Activated T-helper 2 cell treated with anti-CD3 and anti-CD28 coated beads, Interferon-gamma antibody, Interleukin-2, Interleukin-4, amounts not matched to agents 10 μg/mL and 5 μg/mL and 100 μg/mL, durations not matched to agents 14 hours and 24 hours and 36 hours (primary cell): ENCODE results near the gene ITGB1. TPM values are rescaled to one million over a fixed set of nuclear protein-coding genes. Genes with fewer than 3 reads are reported as not detected.

Experiments used
- DNase-seq: peaks from one replicate; pipeline ENCODE4 v3.0.0; 2021; ENCODE audit warnings: low spot score
- H3K27ac Mint-ChIP-seq: one replicate; pipeline ENCODE4 v1.8.0; 2021; ENCODE audit warnings: mixed read lengths
- H3K27me3 Mint-ChIP-seq: one replicate; pipeline ENCODE4 v1.8.0; 2021; ENCODE audit warnings: low read depth, mixed read lengths
- H3K36me3 Mint-ChIP-seq: one replicate; pipeline ENCODE4 v1.8.0; 2021; ENCODE audit warnings: low read depth, mixed read lengths
- H3K4me1 Mint-ChIP-seq: one replicate; pipeline ENCODE4 v1.8.0; 2021; ENCODE audit warnings: low read depth, mixed read lengths
- H3K4me3 Mint-ChIP-seq: one replicate; pipeline ENCODE4 v1.8.0; 2021; ENCODE audit warnings: low read depth, mild to moderate bottlenecking, moderate library complexity, mixed read lengths
- H3K9me3 Mint-ChIP-seq: one replicate; pipeline ENCODE4 v1.8.0; 2021; ENCODE audit warnings: mixed read lengths
- intact Hi-C: fragments of 100-400 bp; cut with micrococcal nuclease; formaldehyde crosslinking; loops from one replicate; pipeline ENCODE4 v1.15.1; 2023
- total RNA-seq: library from RNA; stranded (reverse); gene quantifications from 2 replicates; pipeline ENCODE4 v1.2.3, GENCODE V29; 2022

The ITGB1 gene
- total RNA-seq, 1 donor from 2014 or later: 78.7 TPM

DNA sequence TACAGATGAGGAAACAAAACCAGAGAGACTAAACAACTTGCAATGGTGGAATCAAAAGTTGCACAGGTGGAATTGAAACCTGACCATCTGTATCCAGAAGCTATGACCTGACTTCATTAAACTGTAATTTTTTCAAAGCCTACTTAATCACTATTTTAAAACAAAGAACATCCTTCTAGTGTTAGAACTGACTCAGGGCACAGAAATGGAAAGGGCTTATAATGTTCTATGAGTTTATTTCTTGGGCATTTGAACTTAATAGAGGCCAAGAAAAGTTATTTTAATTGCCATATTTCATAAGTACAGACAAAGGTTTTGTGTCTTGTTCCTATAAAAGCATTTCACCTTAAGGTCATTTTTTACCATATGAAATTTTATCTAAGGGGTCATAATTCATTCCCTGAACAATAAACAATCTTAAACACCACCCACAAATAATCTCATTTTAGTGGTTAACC, 8.8 kb downstream of the ITGB1 start:
- Mint-ChIP-seq H3K36me3 (peaks cover 12% of the 10 kb centered on the region), H3K4me3 (no peak overlapping the region), H3K4me1 (peaks cover 47% of the 10 kb centered on the region), H3K9me3 (no peaks in the 10 kb centered on the region), H3K27ac (no peak overlapping the region), H3K27me3 (no peaks in the 10 kb centered on the region)
- intact Hi-C loops: no loop called here
- no peak for DNase-seq

DNA sequence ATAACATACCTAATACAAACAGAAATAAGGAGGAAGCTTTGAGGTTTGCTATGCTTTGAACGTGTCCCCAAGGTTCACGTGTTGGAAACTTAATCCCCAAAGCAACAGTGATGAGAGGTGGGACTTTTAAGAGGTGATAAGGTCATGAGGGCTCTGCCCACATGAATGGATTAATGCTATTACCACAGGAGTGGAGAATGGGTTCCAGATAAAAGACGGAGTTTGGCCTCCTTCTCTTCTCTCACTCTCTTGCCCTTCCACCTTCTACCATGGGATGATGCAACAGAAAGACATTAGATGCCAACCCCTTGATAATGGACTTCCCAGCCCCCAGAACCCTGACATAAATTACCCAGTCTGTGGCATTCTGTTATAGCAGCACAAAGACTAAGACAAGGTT, 9.6 kb downstream of the ITGB1 start:
- no peaks in the 10 kb centered on the region for H3K9me3 Mint-ChIP-seq
- no peaks in the 10 kb centered on the region for H3K27me3 Mint-ChIP-seq
- peaks cover 7% of the 10 kb centered on the region for H3K36me3 Mint-ChIP-seq
- intact Hi-C loops: no loop called here
- H3K4me1 Mint-ChIP-seq: peaks cover 44% of the 10 kb centered on the region
- no peak overlapping the region for H3K4me3 Mint-ChIP-seq
- H3K27ac Mint-ChIP-seq: no peak overlapping the region
- no peak for DNase-seq

GRCh38 chr10:32947586-32947985, 10.4 kb downstream of the ITGB1 start:
- Mint-ChIP-seq H3K27ac (no peak overlapping the region), H3K27me3 (no peaks in the 10 kb centered on the region), H3K36me3 (peaks cover 5% of the 10 kb centered on the region), H3K4me3 (no peak overlapping the region), H3K9me3 (no peaks in the 10 kb centered on the region), H3K4me1 (peaks cover 39% of the 10 kb centered on the region)
- no peak for DNase-seq
- intact Hi-C loops: no loop called here

DNA sequence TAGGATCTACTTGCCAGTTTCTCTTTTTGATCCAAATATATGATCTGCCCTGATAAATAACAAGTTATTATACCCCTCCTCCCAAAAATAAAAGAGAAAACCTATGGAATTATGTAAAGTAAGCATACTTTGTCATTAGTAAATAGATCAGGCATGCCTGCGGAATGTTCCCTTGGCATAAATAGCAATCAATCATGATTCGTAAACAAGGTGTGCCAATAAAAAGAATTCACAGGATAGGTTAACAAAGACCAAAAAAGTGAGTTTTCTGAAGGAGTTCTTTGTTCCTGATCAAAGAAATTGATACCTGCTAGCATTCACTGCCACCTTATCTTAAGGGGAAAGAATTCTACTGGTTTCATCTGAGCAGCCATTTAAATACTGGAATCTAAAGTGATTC, 11.9 kb downstream of the ITGB1 start:
- no peak overlapping the region for H3K4me3 Mint-ChIP-seq
- peaks cover 31% of the 10 kb centered on the region for H3K4me1 Mint-ChIP-seq
- H3K9me3 Mint-ChIP-seq: no peaks in the 10 kb centered on the region
- H3K27me3 Mint-ChIP-seq: no peaks in the 10 kb centered on the region
- no peak overlapping the region for H3K27ac Mint-ChIP-seq
- no peaks in the 10 kb centered on the region for H3K36me3 Mint-ChIP-seq
- no peak for DNase-seq
- intact Hi-C loops: no loop called here

DNA sequence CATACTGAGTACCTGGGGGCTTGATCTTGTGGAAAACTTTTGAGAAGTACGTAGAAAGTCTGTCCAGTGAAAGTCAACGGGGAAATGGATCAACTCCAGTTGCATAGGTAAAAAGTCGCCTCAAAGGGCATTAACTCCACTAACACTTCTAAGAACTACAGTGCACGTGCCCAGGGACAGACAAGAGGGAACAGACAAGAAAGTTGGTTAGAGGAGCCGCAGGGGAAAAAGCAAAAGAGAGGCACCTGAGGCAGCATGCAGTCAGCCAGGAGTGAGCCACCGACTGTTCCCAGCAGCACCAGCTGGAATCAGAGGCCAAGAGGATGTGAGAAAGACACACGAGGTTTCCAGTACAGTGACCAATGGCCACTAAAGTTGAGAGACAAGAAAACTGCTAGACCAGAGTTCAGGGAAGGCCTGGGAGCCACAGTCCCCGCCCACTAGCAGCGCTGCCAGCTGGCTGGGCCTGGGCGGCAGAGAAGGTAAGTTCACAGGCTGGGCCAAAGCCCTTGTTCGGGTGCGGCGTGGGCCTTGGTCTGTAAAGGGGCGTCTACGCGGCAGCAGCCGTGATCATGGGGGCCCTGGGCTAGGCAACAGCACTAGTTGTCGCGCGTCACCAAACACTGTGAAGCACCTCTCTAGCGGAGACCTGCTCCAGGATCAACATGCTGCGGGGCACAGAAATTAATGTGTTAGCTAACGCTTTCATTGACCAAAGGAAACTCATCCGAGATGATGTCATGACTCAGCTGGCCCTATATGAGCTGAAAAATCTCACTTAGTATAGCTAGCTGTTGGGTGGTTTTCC, 14.0 kb downstream of the ITGB1 start:
- intact Hi-C loops: no loop called here
- no peaks in the 10 kb centered on the region for H3K27me3 Mint-ChIP-seq
- no peak for DNase-seq
- H3K36me3 Mint-ChIP-seq: no peaks in the 10 kb centered on the region
- H3K4me3 Mint-ChIP-seq: no peak overlapping the region
- peaks cover 17% of the 10 kb centered on the region for H3K4me1 Mint-ChIP-seq
- H3K9me3 Mint-ChIP-seq: no peaks in the 10 kb centered on the region
- H3K27ac Mint-ChIP-seq: no peak overlapping the region

DNA sequence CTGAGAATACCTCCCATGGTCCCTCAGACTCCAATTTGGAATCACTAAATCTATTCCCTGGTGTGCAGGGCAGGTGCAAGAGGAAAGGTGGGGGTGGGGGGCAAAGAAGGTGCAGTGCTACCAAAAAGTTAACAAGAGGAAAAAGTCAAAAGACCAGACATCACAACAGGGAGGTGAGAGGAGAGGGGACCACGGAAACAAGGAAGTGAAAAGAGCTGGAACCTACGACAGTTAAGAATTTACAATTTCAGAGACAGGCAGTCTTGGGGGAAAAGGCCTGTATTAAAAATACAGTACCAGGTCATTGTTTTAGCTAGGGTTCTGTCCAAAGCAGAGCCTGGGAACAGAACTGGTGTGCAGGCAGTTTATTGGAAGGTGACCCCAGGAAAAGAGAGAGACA, 14.6 kb downstream of the ITGB1 start:
- Mint-ChIP-seq H3K27me3 (no peaks in the 10 kb centered on the region), H3K4me1 (peaks cover 16% of the 10 kb centered on the region), H3K4me3 (no peak overlapping the region), H3K27ac (no peak overlapping the region), H3K36me3 (no peaks in the 10 kb centered on the region), H3K9me3 (no peaks in the 10 kb centered on the region)
- intact Hi-C loops: no loop called here
- no peak for DNase-seq

DNA sequence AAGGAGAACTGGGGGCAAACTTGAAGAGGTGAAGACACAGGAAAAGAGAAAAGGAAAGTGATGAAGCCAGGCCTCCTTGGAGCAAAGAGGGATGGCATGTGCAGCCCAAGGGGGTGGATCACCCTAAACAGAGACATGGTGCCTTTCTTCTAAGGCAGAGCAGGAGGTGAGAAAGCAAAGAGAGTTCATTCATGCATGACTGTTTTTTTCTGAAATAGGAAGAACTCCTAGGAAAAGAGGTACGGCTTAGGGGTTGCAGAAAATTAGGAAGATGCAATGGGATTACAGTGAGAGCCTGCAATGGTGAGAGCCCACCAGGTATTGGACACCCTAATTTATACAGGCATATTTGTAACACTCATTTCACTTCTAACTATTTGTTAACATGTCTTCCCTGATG, 15.9 kb downstream of the ITGB1 start:
- H3K9me3 Mint-ChIP-seq: no peaks in the 10 kb centered on the region
- H3K27me3 Mint-ChIP-seq: no peaks in the 10 kb centered on the region
- H3K27ac Mint-ChIP-seq: no peak overlapping the region
- intact Hi-C loops: no loop called here
- no peak overlapping the region for H3K4me3 Mint-ChIP-seq
- DNase-seq: no peak
- H3K4me1 Mint-ChIP-seq: peaks cover 12% of the 10 kb centered on the region
- H3K36me3 Mint-ChIP-seq: no peaks in the 10 kb centered on the region

- Mint-ChIP-seq H3K9me3 (no peaks in the 10 kb centered on the region), H3K4me1 (peaks cover 12% of the 10 kb centered on the region), H3K27me3 (no peaks in the 10 kb centered on the region), H3K27ac (no peak overlapping the region), H3K36me3 (no peaks in the 10 kb centered on the region), H3K4me3 (no peak overlapping the region)
- no peak for DNase-seq
- intact Hi-C loops: no loop called here
These were observed 16.7 kb downstream of the ITGB1 start for GRCh38 chr10:32941357-32941756.

- Mint-ChIP-seq H3K9me3 (no peaks in the 10 kb centered on the region), H3K27me3 (no peaks in the 10 kb centered on the region), H3K27ac (no peak overlapping the region), H3K4me3 (no peak overlapping the region), H3K4me1 (peaks cover 11% of the 10 kb centered on the region), H3K36me3 (no peaks in the 10 kb centered on the region)
- intact Hi-C loops: no loop called here
- no peak for DNase-seq
These were observed 17.4 kb downstream of the ITGB1 start for GRCh38 chr10:32940321-32941301.

GRCh38 chr10:32939296-32940111, 18.5 kb downstream of the ITGB1 start:
- Mint-ChIP-seq H3K9me3 (no peaks in the 10 kb centered on the region), H3K4me1 (peaks cover 9% of the 10 kb centered on the region), H3K27ac (no peak overlapping the region), H3K4me3 (no peak overlapping the region), H3K27me3 (no peaks in the 10 kb centered on the region), H3K36me3 (peaks cover 7% of the 10 kb centered on the region)
- no peak for DNase-seq
- intact Hi-C loops: no loop called here

DNA sequence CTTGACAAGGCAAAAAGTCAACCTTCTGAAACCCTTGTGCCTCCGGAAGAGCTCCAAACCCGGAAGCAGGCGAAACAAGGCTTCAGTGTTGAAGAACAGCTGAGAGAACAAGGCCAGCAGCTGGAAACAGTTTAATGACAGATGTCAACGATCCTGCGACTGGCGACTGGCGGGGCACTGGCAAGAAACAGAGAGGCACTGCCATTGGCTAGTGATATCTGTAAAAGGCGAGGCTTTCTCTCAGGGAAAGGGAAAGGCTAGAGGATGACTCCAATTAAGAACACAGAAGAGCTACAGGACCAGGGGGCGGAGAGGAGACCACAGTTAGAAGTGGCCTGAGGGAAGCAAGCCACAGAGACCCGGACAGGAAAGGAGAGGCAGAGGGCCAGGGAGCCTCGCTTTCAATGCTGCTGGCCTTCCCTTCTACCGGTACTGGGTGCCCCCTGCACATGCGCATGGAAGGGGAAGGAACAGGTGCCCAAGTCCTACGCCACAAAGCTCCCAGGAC, 19.4 kb downstream of the ITGB1 start:
- intact Hi-C loops: no loop called here
- Mint-ChIP-seq H3K36me3 (peaks cover 7% of the 10 kb centered on the region), H3K27ac (no peak overlapping the region), H3K27me3 (no peaks in the 10 kb centered on the region), H3K4me3 (no peak overlapping the region), H3K9me3 (no peaks in the 10 kb centered on the region), H3K4me1 (peaks cover 5% of the 10 kb centered on the region)
- no peak for DNase-seq

- H3K9me3 Mint-ChIP-seq: no peaks in the 10 kb centered on the region
- H3K27me3 Mint-ChIP-seq: no peaks in the 10 kb centered on the region
- H3K27ac Mint-ChIP-seq: no peak overlapping the region
- no peak for DNase-seq
- H3K4me1 Mint-ChIP-seq: peaks cover 5% of the 10 kb centered on the region
- H3K36me3 Mint-ChIP-seq: peaks cover 8% of the 10 kb centered on the region
- no peak overlapping the region for H3K4me3 Mint-ChIP-seq
- intact Hi-C loops: no loop called here
These were observed 20.1 kb downstream of the ITGB1 start for GRCh38 chr10:32937911-32938424.
